PC-9 (cell line): ENCODE results near the gene GPC1. TPM values are rescaled to one million over a fixed set of nuclear protein-coding genes. Genes with fewer than 3 reads are reported as not detected.

ENCODE experiments used
- BruUV-seq: library from RNA; stranded (reverse); fragments of 400-500 nt; replicated peaks from 2 replicates; lab custom pipeline; 2021; lab: Mats Ljungman, UMichigan
- CTCF ChIA-PET: fragments of 300-600 bp; sonication (Branson Sonifier 250); formaldehyde crosslinking; loops from one replicate; lab custom pipeline; 2022; ENCODE audit warnings: antibody characterized with exemption; lab: Charles Lee
- POLR2A ChIA-PET: fragments of 300-600 bp; sonication (Branson Sonifier 250); formaldehyde crosslinking; loops from one replicate; lab custom pipeline; 2022; ENCODE audit warnings: antibody characterized with exemption; ENCODE audit not compliant: unreplicated experiment; lab: Charles Lee
- DNase-seq, 2 experiments: peaks; one replicate each; pipeline versions ENCODE4 v3.0.0 to v3.0.0-alpha.2; 2015 to 2022; ENCODE audit warnings: mixed read lengths in 1 of 2
- H2AFZ ChIP-seq: fragments of 200-600 bp; sonication (generic); 2 replicates; pipeline ENCODE4 v1.8.1; 2017; ENCODE audit warnings: antibody characterized with exemption
- H3F3A ChIP-seq: fragments of 200-600 bp; sonication (generic); 2 replicates; pipeline ENCODE4 v1.8.1; 2017; ENCODE audit warnings: antibody characterized with exemption, mild to moderate bottlenecking, low read depth; ENCODE audit not compliant: insufficient read depth
- H3K27ac ChIP-seq: fragments of 200-600 bp; sonication (generic); 2 replicates; pipeline ENCODE4 v1.6.1; 2016; ENCODE audit warnings: mixed run types
- H3K27me3 ChIP-seq: fragments of 200-600 bp; sonication (generic); 2 replicates; pipeline ENCODE4 v1.6.1; 2016; ENCODE audit warnings: low read depth, mixed run types; ENCODE audit not compliant: insufficient read depth
- H3K36me3 ChIP-seq: fragments of 200-600 bp; sonication (generic); 2 replicates; pipeline ENCODE4 v1.6.1; 2016; ENCODE audit warnings: low read depth, mixed run types
- H3K4me1 ChIP-seq: fragments of 200-600 bp; sonication (generic); replicated peaks from 2 replicates; pipeline ENCODE4 v1.6.1; 2016; ENCODE audit warnings: mixed run types; ENCODE audit not compliant: insufficient read depth
- H3K4me2 ChIP-seq: fragments of 200-600 bp; sonication (generic); 2 replicates; pipeline ENCODE4 v1.6.1; 2017; ENCODE audit warnings: mixed run types
- H3K4me3 ChIP-seq: fragments of 200-600 bp; sonication (generic); 2 replicates; pipeline ENCODE4 v1.6.1; 2016; ENCODE audit warnings: mixed run types
- H3K79me2 ChIP-seq: fragments of 200-600 bp; sonication (generic); 2 replicates; pipeline ENCODE4 v1.6.1; 2017; ENCODE audit warnings: low read depth, mixed run types
- H3K9me2 ChIP-seq: fragments of 200-600 bp; sonication (generic); 2 replicates; pipeline ENCODE4 v1.8.1; 2017; ENCODE audit warnings: mild to moderate bottlenecking; ENCODE audit not compliant: insufficient read depth
- H3K9me3 ChIP-seq: fragments of 200-600 bp; sonication (generic); 2 replicates; pipeline ENCODE4 v1.8.1; 2016; ENCODE audit warnings: low read depth; ENCODE audit not compliant: insufficient read depth
- H4K20me1 ChIP-seq: fragments of 200-600 bp; sonication (generic); 2 replicates; pipeline ENCODE4 v1.8.1; 2017; ENCODE audit not compliant: insufficient read depth
- CTCF ChIP-seq: fragments of 200-600 bp; sonication (generic); conservative IDR thresholded peaks from 2 replicates; pipeline ENCODE4 v1.6.1; 2017; ENCODE audit warnings: mixed run types, antibody characterized with exemption, mild to moderate bottlenecking, moderate library complexity
- EZH2 ChIP-seq: fragments of 200-600 bp; sonication (generic); IDR thresholded peaks from 2 replicates; pipeline ENCODE4 v1.8.0; 2017; ENCODE audit warnings: antibody characterized with exemption, low read depth
- intact Hi-C: fragments of 100-400 bp; cut with micrococcal nuclease; formaldehyde crosslinking; loops from one replicate; pipeline ENCODE4 v1.10.0; 2022; ENCODE audit not compliant: unreplicated experiment
- total RNA-seq: library from RNA; stranded (reverse); gene quantifications from 2 replicates; pipeline ENCODE4 v1.2.3, GENCODE V29; 2021

The GPC1 gene
- total RNA-seq, 1 experiment from 2014 or later = 302 TPM

GRCh38 chr2:240512109-240512485, 76.6 kb downstream of the GPC1 start:
- peaks cover 6% of the 10 kb centered on the region; the same call in 1 of the 2 replicates for H3K36me3 ChIP-seq
- H3F3A ChIP-seq = peaks cover 19% of the 10 kb centered on the region; the same call in 1 of the 2 replicates
- ChIA-PET CTCF (no interaction called here), POLR2A (no interaction called here)
- intact Hi-C loops = loop anchor here (5.0 to 10.0 kb wide), 2 partner anchors 55 to 193 kb away; partner anchors contain the start of gene RNPEPL1
- BruUV-seq = no TSS peak
- no peak for DNase-seq
- H3K27ac ChIP-seq = no peak overlapping the region
- H3K9me3 ChIP-seq = no peaks in the 10 kb centered on the region
- no peaks in the 10 kb centered on the region for H3K4me1 ChIP-seq
- H3K27me3 ChIP-seq = no peaks in the 10 kb centered on the region
- H3K79me2 ChIP-seq = no peaks in the 10 kb centered on the region
- no peaks in the 10 kb centered on the region for H3K9me2 ChIP-seq
- H4K20me1 ChIP-seq = peaks cover 21% of the 10 kb centered on the region
- H3K4me3 ChIP-seq = no peak overlapping the region
- TF ChIP-seq CTCF (no peak), EZH2 (no peak)
- no peak overlapping the region for H2AFZ ChIP-seq
- no peak overlapping the region for H3K4me2 ChIP-seq

GRCh38 chr2:240512666-240513535, 77.4 kb downstream of the GPC1 start:
- H3K27me3 ChIP-seq = no peaks in the 10 kb centered on the region
- intact Hi-C loops = loop anchor here (5.0 to 10.0 kb wide), 2 partner anchors 54 to 192 kb away; partner anchors contain the start of gene RNPEPL1
- CTCF ChIA-PET = interaction anchor here (0.6 to 1.5 kb wide), 2 partner anchors 67 to 488 kb away, joined by 4 to 16 read pairs; partner anchors contain the start of gene NDUFA10

More at GRCh38 chr2:240512666-240513535, 77.4 kb downstream of the GPC1 start:
- BruUV-seq = no TSS peak
- Histone ChIP-seq H3K79me2 (no peaks in the 10 kb centered on the region), H3K27ac (no peak overlapping the region), H3K9me2 (no peaks in the 10 kb centered on the region), H3K36me3 (peaks cover 6% of the 10 kb centered on the region; the same call in 1 of the 2 replicates), H3F3A (peaks cover 19% of the 10 kb centered on the region; the same call in 1 of the 2 replicates), H3K9me3 (no peaks in the 10 kb centered on the region), H3K4me3 (no peak overlapping the region), H3K4me2 (no peak overlapping the region), H3K4me1 (no peaks in the 10 kb centered on the region), H4K20me1 (peaks cover 21% of the 10 kb centered on the region), H2AFZ (no peak overlapping the region)
- POLR2A ChIA-PET = no interaction called here
- TF ChIP-seq EZH2 (no peak), CTCF (no peak)
- DNase-seq = no peak
